ENCODE results near the gene RHBDF1.
"Not testable (repeated sequence)": the region's sequence is repeated elsewhere in the genome, so short reads cannot be mapped to it uniquely, and the experiment has no call there.

- TF ChIP-seq POLR2A, CTCF (IDR thresholded peaks at IDR 0.05): not testable (repeated sequence)
Measured at GRCh38 chr16:33154-33876, 39.1 kb downstream of the RHBDF1 start.

All from Peyer's patch (tissue), 4 donors.